DND-41 (cell line): ENCODE results near the gene TMEM164.

Experiments used
- EZH2 ChIP-seq: IDR thresholded peaks from 3 replicates; pipeline ENCODE4 v1.6.1; 2012; ENCODE audit warnings: borderline replicate concordance, low read depth, mild to moderate bottlenecking, moderate library complexity, low read length, inconsistent platforms; ENCODE audit not compliant: severe bottlenecking
- TF ChIP-seq, protein P1 (sequence below): IDR thresholded peaks from 2 replicates; pipeline ENCODE4 v1.5.1; 2012; ENCODE audit warnings: borderline replicate concordance, low read length, moderate library complexity, mild to moderate bottlenecking; ENCODE audit not compliant: poor library complexity, severe bottlenecking; ENCODE audit errors: extremely low read depth

DNA sequence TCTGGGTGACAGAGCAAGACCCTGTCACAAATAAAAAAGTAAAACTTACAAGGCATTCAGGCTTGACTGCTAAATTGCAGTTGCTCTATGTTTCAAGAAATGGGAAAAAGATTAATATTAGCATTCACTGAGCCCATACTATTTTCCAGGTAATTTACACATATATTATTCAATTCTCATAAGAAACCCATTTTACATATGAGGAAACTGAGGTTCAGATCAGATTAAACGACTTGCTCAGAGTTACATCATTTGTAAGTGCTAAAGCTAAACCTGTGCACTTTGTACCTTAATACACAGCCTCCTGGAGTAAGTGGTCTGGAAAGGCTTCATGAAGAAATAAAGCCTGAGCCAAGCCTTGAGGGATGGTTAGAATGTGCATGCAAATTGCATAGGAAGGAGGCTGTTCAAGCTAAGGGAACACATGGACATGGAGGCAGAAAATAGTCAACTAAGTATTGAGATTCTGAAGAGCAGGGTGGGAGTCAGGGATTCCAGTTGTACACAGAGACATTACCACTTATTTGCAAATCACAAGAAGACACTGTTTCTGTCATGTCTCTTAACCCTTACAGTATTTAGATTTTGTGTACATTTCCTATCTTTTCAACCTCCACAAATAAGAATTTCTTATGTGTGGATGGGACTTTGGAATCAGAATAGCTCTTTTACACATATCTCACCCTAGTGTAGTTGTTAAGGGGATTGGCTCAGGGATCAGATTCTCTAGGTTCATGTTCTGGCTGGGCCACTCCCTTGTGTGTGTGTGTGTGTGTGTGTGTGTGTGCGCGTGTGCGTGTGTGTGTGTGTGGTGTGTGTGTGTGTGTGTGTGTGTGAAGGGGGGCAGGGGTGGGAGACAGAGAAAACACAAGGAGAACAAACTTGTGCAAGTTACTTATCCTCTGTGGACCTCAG is 113.4 kb downstream of the TMEM164 start:
- TF ChIP-seq, protein P1, sequence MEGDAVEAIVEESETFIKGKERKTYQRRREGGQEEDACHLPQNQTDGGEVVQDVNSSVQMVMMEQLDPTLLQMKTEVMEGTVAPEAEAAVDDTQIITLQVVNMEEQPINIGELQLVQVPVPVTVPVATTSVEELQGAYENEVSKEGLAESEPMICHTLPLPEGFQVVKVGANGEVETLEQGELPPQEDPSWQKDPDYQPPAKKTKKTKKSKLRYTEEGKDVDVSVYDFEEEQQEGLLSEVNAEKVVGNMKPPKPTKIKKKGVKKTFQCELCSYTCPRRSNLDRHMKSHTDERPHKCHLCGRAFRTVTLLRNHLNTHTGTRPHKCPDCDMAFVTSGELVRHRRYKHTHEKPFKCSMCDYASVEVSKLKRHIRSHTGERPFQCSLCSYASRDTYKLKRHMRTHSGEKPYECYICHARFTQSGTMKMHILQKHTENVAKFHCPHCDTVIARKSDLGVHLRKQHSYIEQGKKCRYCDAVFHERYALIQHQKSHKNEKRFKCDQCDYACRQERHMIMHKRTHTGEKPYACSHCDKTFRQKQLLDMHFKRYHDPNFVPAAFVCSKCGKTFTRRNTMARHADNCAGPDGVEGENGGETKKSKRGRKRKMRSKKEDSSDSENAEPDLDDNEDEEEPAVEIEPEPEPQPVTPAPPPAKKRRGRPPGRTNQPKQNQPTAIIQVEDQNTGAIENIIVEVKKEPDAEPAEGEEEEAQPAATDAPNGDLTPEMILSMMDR = no peak
- TF ChIP-seq EZH2 = no peak
